Measurements from ENCODE around the gene TMEM168.
A peak's percentile ranks its signal among the peaks of the same experiment; 100 is the strongest.
"Not testable (repeated sequence)": the region's sequence is repeated elsewhere in the genome, so short reads cannot be mapped to it uniquely, and the experiment has no call there.

TMEM168 gene

GRCh38 chr7:112789817-112790585 is at the start of gene TMEM168:
TSS of gene TMEM168 (minus strand) at chr7:112790393. CDS start at chr7:112784825, 5,568 bp downstream.
- DNase-seq (ENCODE audit: low read depth in 3 of 3): peak; percentile 75 to 88 (median 77)

- not testable (repeated sequence) for DNase-seq (ENCODE audit: low read depth in 3 of 3)
Measured at GRCh38 chr7:112835928-112836327, 45.7 kb upstream of the TMEM168 start.

- no peak for DNase-seq (ENCODE audit: low read depth in 3 of 3)
Measured at GRCh38 chr7:112833082-112833481, 42.9 kb upstream of the TMEM168 start.

- no peak for DNase-seq (ENCODE audit: low read depth in 3 of 3)
Measured at GRCh38 chr7:112830769-112831168, 40.6 kb upstream of the TMEM168 start.

GRCh38 chr7:112828696-112829095 is 38.5 kb upstream of the TMEM168 start:
- DNase-seq (ENCODE audit: low read depth in 3 of 3): no peak

GRCh38 chr7:112821345-112821744 is 31.2 kb upstream of the TMEM168 start:
- DNase-seq (ENCODE audit: low read depth in 3 of 3): no peak

- DNase-seq (ENCODE audit: low read depth in 3 of 3): no peak
Measured at GRCh38 chr7:112819536-112819935, 29.3 kb upstream of the TMEM168 start.

- no peak for DNase-seq (ENCODE audit: low read depth in 3 of 3)
Measured at GRCh38 chr7:112806156-112806555, 16.0 kb upstream of the TMEM168 start.

GRCh38 chr7:112802406-112802805 is 12.2 kb upstream of the TMEM168 start:
- DNase-seq (ENCODE audit: low read depth in 3 of 3): no peak

- DNase-seq (ENCODE audit: low read depth in 3 of 3): no peak
Measured at GRCh38 chr7:112800486-112800885, 10.3 kb upstream of the TMEM168 start.

- DNase-seq (ENCODE audit: low read depth in 3 of 3): no peak
Measured at GRCh38 chr7:112799448-112800120, 9.4 kb upstream of the TMEM168 start.

GRCh38 chr7:112798274-112799159 is 8.3 kb upstream of the TMEM168 start:
- DNase-seq (ENCODE audit: low read depth in 3 of 3): no peak

GRCh38 chr7:112796552-112796951 is 6.4 kb upstream of the TMEM168 start:
- DNase-seq (ENCODE audit: low read depth in 3 of 3): not testable (repeated sequence)

- DNase-seq (ENCODE audit: low read depth in 3 of 3): no peak
Measured at GRCh38 chr7:112792441-112792840, 2.2 kb upstream of the TMEM168 start.

GRCh38 chr7:112791465-112792168 is 1.4 kb upstream of the TMEM168 start:
- no peak for DNase-seq (ENCODE audit: low read depth in 3 of 3)

- DNase-seq (ENCODE audit: low read depth in 3 of 3): no peak
Measured at GRCh38 chr7:112790586-112791003, 402 bp upstream of the TMEM168 start.

GRCh38 chr7:112789453-112789816 is 758 bp downstream of the TMEM168 start:
- DNase-seq (ENCODE audit: low read depth in 3 of 3): no peak

- DNase-seq (ENCODE audit: low read depth in 3 of 3): no peak
Measured at GRCh38 chr7:112788778-112789343, 1.3 kb downstream of the TMEM168 start.

- no peak for DNase-seq (ENCODE audit: low read depth in 3 of 3)
Measured at GRCh38 chr7:112784603-112785002, 5.6 kb downstream of the TMEM168 start.

- peak in 1 of 3 donors; percentile 5 for DNase-seq (ENCODE audit: low read depth in 3 of 3)
Measured at GRCh38 chr7:112782498-112782897, 7.7 kb downstream of the TMEM168 start.

- no peak for DNase-seq (ENCODE audit: low read depth in 3 of 3)
Measured at GRCh38 chr7:112781558-112781957, 8.6 kb downstream of the TMEM168 start.

Measured in stimulated activated CD4-positive, alpha-beta T cell treated with anti-CD3 and anti-CD28 coated beads, TNF-alpha, amount 100 ng/mL, for 48 hours (primary cell).